Activated CD4-positive, CD25-positive, alpha-beta regulatory T cell (primary cell): Measurements from ENCODE around the gene ULK1.

Source experiments
- DNase-seq, 4 experiments: peaks; one replicate each; lab custom pipeline; 2025; lab: John Stamatoyannopoulos, UW

ULK1 gene

DNA sequence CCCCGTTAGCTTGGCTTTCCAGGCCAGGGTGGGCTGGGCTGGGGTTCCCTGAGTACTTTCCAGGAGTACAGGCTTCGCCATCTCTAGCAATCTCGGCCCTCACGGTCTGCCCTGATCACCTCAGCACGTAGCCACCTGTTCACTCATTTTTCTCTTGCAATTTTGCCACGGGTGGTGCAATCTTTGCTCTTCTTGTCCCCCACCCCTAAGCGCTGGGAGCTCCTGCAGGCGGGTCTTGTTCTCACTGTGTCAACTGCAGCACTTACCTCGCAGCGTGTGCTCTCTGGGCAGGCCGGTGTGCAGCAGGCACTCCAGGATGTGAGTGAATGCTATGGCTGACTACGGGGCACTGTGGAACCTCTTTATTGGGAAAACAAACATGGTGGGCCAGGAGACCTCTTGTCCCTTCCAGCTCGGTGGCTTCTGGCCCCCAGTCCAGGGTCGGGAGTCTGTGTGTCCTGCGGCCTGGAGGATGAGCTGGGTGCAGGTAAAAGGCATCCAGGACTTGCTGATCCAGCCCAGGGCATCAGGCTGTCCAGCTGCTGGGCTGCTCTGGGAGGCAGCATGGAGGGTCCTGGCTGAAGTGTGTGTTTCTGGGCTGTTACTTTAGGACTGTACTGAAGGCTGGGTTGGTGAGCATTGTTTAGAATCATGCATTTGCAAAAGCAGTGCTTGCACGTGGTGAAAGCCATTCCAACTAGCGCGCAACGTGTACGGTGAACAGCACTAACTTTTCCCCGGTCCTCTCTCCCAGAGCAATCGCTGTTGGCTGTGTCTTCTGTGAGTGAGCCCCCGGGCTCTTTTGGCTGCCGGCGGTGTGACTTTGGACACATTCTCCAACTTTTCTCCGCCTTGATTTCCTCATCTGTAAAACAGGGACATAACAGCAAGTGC, 1.5 kb upstream of the ULK1 start:
- DNase-seq, result no peak

DNA sequence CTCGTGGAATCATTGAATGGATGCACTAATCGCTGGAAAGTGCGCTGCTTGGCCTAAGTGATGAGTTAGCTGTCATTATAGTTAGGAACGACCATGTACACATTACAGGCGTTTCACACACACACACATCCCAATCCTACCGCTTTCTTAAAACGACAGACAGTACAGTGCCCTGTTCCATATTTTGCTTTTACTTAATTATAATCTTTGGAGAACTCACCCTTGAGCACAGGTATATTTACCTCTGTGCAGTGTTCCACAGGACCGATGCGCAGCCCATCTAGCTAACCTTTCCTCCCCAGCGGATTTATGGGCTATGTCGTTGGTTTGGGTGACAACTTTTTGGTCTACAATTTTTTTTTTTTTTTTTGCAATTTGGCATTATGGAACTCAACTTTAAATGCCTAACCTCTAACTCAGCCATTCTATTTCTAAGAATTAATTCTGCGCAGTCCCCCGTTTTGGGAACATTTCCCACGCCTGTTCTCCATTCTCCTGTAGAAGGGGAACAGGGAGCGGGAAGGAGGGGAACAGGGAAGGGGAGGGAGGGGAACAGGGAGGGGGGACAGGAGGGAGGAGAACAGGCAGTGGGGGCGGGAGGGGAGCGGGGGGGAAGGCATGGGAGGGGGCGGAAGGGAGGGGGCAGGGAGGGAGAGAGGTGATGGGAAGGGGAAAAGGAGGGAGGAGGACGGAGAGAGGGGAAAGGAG, 663 bp upstream of the ULK1 start:
- DNase-seq, result no peak

DNA sequence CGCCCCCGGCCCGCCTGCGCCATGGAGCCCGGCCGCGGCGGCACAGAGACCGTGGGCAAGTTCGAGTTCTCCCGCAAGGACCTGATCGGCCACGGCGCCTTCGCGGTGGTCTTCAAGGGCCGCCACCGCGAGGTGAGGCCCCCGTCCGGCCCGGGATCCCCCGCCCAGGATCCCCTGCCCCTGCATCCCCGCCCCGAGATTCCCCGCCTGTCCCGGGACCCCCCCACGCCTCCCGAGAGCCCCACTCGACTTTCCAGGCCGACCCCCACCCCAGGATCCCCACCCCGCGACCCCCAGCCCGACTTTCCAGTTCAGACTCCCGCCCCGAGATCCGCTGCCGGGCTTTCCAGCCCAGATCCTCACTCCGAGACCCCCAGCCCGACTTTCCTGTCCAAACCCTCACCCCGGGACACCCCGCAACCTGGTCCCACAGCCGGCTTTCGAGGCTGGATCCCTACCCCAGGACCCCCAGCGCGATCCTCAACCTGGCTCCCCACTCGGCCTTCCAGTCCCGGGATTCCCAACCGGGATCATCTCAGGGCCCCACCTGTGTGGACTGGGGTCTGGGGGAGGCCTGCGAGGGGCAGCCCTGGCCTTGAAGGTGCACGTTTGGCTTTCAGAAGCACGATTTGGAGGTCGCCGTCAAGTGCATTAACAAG, 688 bp downstream of the ULK1 start:
- no peak for DNase-seq

DNA sequence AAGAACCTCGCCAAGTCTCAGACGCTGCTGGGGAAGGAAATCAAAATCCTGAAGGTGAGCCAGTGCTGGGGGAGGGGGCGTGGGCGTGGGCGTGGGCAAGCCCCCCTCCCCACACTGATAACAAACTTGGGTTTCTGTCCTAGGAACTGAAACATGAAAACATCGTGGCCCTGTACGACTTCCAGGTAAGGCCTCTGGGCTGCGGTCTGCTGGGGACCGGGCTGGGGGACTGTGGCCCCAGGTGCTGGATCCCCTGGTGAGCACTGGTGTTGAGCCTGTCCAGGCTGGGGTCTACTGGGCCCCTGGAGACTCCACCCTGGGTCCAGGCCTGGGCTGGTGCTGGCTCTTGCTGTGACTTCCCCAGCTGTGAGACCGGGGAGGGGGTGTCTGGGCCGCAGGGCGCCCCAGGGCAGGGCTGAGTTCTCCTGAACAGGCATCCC, 1.2 kb downstream of the ULK1 start:
- no peak for DNase-seq

DNA sequence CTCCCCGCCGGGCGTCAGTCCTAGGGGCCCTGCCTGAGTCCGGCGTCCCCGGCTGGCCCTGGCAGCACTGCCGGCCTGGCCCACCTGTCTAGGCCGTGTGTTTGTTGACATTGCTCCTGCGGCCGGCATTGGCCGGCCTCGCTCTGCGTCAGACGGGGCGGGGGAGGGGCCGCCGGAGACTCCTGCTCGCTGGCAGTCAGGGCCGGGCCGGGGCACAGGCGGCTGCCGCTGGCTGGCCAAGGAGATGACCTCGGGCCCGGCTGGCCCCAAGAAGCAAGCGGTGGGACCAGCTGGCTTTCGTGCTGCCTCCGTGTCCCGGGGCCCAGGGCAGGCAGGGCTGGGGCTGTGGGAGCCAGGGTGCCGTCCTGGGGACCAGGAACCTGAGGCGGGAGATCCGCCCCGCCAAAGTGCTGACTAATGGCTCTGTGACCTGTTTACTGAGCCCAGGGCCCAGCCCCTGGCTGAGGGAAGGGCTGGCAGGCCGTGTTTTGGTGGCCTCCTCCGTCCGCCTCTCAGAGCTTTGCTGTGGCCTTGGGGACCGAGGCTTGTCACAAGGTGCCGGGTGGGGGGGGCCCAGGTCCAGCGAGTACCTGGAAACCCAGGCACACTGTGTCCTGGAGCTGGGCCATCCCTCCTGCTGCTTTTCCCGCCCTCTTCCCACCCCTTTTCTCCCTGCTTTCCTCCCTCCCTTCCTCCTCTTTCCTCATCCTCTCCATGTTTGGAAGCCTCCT, 1.8 kb downstream of the ULK1 start:
- DNase-seq, result peak; percentile 26 to 50 (median 40)

DNA sequence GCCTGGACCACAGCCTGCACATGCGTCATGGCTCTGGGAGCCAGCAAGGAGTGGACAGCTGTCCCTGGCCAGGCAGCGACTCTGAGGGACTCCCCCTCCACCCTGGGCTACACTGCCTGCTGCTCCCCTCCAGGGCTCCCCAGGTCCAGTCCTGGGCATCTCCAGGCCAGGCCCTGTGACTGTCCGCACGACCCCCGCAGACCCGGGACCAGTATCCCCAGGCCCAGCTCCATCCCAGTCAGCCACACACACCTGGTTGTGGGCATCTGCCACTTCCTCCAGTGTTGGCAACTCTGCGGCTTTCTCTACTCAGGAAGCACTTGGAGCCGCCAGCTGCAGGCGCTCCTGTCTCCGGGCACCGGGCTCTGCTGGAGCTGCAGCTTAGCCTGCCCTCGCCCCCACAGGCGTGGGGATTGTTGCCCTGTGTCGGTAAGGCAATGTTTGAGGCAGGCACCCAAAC, 2.4 kb downstream of the ULK1 start:
- DNase-seq, result no peak

DNA sequence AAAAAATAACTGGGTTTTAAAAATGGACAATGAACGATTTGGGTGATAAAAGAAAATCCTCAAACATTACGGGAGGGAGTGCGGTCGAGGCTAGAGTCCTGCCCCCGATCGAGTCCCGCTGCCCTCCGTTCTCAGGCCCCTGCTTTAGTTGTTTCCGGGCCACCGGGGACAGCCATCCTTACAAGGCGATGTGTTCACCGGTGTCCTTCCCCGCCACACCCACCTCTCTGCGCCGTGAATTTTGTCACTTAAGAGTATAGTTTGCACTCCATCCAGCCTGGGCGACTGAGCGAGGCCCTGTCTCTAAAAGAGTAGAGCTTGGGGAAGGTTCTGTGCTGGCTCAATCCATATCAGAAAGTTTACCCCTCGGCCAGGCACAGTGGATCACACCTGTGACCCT, 2.9 kb downstream of the ULK1 start:
- no peak for DNase-seq

DNA sequence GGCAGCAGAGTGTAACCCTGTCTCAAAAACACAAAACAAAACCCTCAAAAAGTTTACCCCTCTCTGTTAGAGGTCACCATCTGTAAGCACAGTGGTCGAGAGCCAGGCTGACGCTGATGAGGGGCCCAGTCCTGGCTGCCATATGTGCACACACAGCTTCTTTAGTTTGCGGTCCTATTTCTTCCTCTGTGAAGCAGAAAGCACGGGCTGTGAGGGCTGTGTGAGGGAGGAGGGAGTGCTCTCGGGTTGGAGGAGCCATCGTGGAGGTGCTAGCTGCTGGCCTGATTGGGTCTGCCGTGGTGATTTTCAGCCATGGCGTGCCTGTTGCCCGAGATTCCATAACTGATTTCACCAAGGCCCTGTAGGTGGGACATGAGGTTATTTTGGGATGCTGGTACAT, 3.5 kb downstream of the ULK1 start:
- DNase-seq, result no peak

DNA sequence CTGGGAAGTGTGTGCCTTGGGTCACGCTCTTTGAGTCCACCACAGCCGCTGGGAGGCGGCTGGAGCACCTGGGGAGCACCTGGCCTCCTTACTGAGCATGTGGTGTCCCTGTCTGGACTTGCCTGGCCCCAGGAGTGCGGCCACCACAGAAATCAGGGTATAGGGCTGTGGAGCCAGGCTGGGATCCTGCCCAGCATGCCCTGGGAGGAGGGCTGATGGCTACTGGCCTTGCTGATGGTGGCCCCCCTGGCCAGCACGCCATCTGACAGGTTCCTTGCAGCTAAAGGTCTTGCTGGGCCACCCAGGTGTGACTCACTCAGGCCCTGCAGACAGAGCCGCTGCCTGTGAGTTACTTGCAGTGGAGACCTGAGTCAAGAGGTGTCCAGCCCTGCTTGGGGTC, 6.0 kb downstream of the ULK1 start:
- no peak for DNase-seq

DNA sequence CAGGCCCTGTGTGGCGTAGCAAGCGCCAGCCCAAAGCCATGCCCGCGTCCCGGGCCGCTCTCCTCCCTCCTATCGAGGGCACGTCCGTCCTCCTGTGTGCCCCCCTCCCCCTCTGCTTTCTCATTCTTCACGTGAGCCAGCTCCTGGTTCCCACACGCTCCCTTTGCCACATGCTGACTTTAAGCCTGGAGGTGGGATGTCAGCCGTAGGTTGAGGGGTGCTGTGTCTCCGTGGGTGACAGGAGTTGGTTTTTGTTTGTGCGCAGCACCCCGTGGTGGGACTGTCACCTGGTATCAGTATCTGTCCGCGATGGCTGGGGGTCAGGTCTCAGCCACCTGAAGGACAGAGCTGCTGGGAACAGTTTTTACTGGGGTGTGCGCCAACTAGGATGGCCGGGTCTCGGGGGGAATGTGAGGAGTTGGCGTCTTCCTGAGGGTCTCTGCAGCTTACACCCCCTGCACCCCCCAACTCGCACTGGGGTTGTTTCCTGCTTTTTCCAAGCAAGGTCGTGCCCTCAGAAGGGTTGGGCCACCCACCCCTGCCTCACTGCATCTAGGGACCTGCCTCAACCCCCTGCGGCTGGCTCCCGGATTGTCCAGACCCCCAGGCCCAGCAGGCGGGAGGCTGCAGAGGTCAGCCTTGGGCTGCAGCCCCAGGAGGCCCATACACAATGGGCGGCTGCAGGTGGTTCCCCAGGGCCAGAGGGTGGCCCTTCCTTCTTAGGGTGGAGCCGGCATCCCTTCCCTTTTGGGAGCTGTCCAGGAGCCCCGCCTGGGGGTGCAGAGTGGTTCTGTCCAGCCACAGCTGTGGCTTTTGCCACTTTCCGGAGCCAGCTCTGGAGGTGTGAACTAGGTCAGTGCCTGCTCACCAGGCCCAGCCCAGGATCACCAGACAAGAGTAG, 7.3 kb downstream of the ULK1 start:
- no peak for DNase-seq

DNA sequence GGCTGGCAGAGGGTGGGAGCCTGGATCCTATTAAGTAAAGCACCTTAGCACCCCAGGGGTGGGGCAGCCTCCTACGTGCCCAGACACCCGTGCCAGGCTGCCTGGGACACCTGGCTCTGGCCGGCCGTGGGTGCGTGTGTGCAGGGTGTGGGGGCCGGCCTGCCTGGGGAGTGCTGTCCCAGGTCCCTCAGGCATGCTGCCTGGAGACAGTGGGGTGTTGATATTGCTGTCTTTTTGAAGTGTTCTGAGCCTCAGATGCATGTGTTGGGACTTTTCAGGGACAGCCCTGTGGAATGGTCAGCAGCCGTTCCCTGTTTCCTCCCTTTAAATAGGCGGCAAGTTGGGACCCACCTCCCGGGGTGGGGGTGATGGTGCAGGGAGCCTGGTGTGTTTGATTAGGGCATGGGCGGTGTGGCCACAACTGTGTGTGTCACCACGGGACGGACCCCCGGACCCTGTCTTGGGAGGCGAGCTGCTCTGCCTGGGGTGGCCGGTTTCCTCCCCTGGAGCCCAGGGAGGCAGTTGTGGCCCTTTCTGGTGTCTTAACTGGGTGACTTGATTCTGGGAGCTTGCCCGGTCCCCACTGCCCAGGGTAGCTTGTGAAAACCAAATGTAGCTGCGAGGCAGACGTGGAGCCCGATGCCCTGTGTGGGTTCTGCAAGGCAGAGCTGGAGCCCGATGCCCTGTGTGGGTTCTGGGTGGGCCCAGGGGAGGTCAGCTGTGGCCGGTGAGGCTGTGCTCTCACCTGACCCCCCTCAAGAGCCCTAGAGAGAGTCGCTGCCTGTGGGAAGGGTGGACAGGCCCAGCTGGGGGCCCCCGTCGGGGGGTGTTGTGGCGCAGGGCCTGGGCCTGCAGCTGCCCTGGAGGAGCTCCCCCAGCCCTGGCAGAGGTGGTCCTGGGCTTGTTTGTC, 8.2 kb downstream of the ULK1 start:
- no peak for DNase-seq

DNA sequence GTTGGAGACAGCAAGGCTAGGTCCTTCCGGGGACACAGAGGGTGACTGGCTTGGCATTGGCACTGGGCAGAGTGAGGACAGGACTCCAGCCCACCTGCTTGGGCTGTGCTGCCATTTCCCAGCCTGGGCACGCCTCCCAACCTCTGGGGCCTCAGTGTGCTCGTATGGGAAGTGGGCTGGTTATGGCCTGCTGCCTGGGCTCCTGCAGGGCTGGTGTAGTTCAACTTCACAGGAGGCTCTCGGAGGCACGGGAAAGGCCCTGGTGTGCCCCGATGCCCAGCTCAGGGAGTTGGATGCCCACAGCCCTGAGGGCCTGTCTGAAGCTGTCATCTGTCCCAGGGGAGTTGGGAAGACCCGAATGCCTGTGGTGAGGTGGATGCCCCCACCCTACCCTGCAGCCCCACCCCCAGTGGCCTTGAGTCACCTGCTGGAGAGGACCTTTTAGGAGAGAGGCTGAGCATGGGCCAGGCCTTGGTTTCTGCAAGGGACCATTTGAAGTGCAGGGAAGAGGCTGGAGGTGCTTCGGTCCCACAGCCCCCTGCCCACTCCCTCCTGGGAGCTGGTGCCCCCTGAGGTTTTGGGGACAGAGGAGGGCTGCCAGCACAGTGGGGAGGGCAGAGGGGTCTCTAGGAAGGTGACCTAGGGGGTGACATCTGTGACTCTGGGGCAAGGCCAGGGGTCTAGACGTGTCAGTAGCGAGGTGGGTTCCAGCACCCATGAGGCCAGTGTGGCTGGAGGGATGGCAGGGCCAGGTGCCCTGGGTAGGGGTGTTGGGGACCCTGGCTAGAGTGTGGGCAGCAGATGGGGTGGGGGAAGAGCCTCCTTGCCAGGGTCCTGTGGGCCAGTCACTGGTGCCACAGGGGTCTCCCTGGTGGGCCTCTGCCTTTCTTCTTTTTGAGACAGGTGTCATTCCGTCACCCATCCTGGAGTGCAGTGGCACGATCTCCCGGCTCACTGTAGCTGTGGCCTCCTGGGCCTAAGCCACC, 9.1 kb downstream of the ULK1 start:
- DNase-seq, result no peak

DNA sequence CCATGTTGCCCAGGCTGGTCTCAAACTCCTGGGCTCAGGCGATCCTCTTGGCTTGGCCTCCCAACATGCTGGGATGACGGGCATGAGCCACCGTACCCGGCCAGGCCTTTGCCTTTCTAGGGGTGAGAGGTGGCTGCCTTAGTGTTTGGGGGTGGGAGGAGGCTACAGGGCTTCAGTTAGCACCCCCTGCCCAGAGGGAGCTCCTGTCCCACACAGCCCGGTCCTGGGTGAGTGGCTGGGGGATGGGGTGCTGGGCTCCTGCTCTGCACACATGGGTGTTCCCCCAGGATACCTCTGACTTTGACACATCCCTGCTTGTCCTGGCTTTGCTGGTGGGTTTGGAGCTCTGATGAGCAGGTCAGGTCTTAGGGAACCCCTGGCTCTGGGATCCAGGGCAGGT, 9.9 kb downstream of the ULK1 start:
- no peak for DNase-seq

DNA sequence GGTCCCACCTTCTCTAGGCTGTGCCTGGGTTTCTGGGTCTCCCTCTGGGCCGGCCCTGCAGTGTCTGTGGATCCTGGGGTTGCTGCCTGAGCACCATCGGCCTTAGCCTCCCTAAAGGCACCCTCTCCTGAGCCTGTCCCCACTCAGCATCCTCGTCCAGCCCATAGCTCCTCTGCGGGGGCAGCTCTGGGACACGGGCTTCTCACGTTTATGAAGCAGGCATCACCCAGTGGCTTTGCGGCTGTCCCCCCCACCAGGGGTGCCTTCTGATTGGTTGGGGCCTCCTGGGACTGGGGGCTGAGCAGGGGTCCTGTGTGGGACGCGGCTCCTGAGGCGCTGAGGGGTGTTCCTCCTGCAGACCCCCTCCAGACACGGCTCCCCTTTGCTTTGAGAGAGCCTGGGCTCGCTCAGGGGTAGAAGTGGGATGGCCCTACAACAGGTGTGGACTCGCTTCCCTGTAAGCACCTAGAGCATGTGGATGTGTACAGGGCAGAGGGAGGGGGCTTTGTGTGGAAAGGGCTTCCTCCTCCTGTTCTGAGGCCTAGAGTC, 10.7 kb downstream of the ULK1 start:
- DNase-seq, result no peak

DNA sequence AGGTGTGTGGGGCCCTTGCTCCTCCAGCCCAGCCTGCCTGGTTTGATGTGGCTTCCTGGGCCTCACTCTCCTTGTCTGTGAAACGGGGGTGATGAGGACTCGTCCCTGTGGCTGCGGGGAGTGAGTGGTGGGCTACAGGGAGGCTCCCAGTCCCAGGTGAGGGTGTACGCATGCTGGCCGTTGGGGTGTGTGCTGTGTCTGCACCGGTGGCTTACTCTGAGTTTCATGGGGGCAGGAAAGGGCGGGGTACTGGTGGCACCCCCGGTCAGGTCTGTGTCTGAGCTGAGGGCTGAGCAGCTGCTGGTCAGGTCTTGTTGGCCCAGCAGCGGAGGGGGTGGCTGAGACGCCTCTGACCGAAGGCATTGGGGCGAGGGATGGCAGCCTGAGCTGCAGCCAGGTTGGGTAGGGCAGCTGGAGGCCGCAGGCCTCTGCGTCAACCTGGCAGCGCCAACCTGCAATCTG, 11.2 kb downstream of the ULK1 start:
- DNase-seq, result no peak

DNA sequence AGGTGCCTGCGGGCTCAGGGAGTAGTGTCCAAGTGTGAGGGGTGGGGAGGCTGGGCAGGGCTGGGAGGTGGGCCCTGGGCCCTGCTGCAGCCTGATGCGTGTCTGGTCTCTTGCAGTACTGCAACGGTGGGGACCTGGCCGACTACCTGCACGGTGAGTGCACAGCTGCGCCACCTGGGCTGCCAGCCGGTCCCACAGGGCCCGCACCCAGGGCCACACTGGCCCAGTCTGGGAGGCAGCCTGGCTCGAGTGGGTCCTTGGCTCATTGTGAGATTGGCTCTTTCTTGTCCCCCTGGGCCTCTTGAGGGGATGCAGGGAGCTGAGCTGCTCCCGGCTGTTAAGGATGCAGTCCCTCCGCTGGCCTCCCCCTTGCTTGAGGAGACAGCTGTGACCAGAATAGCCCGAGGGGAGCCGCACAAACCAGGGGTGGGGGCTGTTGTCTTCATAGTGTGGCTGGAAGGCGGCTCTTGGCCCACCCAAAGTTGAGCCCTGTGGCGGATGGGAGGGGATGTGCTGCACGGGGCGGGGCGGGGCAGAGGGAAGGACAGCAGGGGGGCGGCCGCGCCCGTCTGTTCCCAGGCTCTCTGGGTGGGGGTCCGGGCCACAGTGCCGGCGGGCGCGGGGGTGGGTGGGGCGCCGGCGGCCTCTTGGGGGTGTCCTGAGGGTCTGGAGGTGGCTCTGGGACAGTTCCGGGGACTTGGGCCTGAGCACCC, 13.1 kb downstream of the ULK1 start:
- DNase-seq, result no peak
